DMS 273 treated with DMSO at 0.1 percent for 48 hours (cell line): ENCODE results near the gene KANK4.
A peak's percentile ranks its signal among the peaks of the same experiment; 100 is the strongest.
"Not testable (repeated sequence)": the region's sequence is repeated elsewhere in the genome, so short reads cannot be mapped to it uniquely, and the experiment has no call there.

ENCODE experiments used
- DNase-seq: peaks from one replicate; lab custom pipeline; 2025; lab: John Stamatoyannopoulos, UW

The KANK4 gene

DNA sequence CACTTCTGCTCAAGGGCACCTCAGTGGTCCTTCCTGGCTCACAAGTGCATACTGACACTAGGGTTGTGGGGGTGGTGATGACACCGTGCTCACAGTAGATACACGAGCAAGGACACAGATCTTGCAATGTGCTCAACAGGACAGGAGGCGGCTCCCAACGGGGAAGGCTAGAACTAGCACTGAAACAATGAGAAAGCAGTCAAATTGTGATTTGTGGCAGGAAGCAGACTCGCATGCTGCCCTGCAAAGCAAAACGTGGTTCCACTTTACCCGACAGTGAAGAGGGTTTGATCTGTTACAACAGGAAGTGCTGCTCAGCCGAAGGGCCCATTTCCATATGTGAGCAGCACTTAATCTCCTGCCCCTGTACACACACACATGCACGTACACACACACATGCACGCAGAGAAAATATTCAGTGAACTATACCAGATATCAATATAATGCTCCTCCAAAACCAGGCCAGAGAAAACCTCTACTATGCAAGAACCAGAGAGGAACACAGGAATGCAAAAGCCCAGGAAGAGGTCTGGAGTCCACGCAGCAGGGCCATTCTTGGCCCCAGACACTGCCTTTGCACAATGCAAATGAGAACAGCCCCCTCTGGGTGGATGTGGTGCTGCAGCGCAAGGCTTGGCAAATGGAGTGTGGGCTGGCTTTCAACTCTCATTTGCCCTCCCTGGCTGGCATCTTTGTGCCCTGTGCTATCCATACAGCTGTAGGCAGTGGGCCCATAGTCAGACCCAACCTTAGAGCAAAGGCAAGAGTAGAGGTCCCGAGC lies 47.1 kb downstream of the KANK4 start:
- DNase-seq: peak; percentile 8

DNA sequence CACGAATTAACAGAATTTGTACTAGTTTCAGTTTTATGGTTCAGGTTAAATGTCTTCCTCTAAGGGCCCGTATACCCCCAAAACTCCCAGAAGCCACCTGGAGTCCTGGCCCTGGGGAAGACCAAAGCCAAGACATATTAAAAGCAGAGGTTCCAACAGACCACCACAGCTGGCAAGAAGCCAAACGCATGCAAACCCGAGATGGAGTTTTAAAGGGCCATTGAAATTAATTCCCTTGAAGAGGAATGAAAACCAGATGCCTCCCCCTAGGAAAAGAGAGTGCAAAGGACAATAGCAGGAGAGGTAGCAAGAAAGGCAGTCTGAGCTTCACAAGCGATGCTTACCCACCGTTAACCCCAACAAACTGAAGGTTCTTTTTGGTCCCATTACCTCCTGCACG lies 48.1 kb downstream of the KANK4 start:
- DNase-seq: no peak

DNA sequence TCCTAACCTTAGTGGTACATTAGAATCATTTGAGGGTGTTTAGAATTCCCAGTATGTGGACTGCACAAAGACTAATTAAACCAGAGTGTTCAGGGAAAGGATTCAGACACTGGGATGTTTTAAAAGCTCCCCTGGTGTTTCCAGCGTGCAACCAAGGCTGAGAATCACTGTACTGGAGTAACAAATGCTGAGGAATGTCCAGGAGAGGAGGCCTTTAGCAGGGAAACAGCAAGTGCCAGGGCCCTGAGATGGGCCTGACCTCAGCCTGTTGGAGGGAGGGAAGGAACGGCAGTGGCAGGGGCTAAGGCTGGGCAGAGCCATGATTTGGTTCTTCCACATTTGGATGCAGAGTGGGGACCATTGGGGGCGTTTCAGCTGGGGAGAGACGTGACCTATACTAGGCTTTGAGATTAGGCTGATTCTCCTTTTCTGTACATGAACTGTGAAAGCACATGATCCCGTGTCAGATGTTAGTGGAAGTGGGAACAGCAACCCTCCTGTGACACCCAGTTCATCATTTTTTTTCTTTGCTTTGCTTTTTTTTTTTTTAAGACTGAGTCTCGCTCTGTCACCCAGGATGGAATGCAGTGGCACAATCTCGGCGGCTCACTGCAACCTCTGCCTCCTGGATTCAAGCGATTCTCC lies 49.3 kb downstream of the KANK4 start:
- DNase-seq: no peak

DNA sequence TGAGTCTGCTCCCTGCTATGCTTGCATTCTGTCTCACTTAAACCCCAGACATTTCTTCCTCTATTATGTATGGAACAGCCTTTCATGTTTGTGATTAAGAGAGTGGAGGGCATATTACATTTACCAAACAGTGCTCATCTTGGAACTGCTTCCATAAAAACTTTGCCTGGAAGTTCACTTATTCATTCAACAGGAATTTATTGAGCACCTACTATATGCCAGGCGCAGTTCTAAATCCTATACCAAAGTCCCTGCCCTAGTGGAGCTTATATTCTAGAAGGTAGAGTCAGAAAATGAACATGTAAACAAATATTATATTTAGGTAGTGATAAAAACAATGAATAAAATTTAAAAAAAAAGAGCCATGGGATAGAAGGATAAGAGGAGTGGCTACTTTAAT lies 49.8 kb downstream of the KANK4 start:
- no peak for DNase-seq

DNA sequence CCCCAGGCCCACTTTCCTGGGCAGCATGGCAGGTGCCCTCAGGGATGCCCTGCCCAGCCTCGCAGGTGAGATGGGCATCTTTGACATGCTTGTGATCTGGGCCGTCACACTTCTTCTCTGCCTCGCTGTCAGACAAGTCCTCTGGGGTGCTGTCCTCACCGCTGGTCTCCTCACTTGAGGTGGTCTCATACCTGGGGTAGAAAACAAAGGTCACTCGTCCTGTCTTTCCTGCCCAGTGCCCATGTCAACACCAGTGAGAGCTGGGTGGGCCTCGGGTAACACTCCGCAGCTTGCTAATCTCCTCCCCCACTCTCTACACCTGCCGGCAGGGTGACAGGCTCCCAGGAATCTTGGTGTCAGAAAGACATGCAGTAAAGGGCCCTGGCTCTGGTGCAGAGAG lies 50.9 kb downstream of the KANK4 start:
- no peak for DNase-seq

DNA sequence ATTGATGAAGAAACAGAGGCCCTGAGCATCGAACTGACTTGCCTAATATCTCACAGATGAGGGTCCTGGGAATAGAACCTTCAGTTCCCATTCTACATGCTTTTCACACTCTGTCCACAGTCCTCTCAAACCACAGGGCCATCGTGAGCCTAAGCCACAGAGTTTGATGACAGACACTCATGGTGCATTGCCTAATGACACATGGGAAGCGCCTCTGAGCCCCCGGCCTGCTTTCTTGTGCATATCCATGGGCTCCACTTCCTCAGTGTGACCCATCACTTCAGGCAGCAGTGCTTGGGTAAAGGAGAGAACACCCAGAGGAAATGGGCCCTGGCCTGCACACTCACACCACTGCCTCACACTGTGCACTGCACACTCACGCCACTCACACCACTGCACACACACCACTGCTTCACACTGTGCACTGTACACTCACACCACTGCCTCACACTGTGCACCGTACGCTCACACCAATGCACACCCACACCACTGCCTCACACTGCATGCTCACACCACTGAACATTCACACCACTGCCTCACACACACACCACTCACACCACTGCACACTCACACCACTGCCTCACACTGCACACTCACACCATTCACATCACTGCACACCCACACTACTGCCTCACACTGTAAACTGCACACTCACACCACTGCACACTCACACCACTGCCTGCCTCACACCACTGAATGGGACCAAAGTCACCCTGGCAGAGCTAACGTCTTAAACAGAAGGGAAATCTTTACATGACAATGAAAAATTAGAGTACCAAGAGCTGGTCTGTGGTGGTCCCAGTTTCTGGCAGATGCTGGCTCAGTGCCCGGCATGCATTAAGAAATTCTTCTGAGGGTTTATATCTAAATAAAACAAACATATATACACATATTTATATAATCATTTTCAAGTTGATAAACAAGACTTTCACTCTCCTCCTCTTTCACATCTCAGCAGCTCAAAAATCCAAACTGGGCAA lies 53.0 kb downstream of the KANK4 start:
- DNase-seq: no peak

DNA sequence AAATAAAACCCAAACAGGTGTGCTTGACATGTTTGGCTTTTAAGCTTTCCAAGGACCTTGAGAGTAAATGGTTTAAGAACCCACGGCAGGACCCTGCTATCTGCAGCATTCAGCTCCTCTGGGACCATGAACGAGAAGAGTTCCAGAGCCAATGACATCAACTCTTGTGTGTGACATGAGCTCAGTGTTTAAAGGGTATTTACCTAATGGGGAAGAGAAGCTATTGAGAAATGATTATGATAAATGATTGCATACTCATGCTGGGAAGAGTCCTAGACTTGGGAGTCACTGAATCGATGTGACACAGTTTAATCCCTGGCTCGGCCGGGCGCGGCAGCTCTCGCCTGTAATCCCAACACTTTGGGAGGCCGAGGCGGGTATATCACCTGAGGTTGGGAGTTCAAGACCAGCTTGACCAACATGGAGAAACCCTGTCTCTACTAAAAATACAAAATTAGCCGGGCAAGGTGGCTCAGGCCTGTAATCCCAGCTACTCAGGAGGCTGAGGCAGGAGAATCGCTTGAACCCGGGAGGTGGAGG lies 55.4 kb downstream of the KANK4 start:
- no peak for DNase-seq

DNA sequence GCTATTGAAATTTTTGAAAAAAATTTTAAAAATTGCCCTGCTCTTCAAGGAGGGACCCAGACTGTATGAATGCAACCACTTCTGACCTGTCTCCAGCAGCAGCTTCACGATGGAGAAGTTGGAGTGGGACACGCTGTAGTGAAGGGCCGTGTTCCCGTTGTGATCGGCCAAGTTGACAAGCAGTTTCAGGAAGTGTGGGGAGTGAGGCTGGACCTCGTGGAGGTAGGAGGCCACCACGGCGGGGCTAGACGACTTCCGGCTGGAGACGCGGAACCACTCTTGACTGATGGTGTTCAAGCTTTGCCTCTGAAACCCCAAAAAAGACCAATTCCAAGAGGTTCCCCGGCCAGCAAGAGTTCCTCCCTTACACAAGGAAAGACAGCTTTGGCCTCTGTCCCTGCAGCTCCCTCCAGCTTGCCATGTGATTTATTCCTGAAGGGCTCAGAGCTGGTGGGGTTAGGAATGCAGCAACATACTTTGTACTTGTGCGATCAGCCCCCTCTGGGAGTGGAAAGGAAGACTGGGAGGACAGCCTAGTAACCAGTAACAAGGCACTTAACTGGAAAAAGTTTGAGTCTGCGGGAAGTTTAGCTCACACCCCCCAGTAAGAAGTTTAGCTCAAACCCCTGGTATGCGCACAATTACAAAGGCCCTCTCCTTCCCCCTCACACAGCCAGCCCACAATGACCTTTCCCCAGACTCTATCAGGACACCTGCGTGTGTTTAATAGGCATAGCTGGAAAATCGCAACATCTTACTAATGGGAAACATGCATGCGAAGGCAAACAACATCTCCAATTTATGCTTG lies 56.0 kb downstream of the KANK4 start:
- no peak for DNase-seq

DNA sequence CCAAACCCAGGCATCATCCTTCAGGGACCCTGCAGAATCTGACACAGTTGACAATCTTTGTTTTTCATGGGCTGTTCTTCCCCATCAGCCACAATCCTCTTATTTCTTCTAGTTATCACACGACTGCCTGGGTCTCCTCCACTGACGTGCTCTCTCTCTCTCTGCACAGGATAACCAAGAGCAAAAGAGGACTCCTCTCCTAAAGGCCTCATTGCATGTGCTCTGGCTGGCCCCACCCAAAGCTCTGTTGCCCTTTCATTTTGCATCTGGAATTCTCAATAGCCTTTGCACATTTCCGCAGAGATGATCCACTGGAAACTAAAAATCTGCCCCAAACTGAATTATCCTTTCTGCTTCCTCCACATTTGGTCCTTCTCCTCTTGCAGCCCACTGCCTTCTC lies 58.5 kb downstream of the KANK4 start:
- no peak for DNase-seq

DNA sequence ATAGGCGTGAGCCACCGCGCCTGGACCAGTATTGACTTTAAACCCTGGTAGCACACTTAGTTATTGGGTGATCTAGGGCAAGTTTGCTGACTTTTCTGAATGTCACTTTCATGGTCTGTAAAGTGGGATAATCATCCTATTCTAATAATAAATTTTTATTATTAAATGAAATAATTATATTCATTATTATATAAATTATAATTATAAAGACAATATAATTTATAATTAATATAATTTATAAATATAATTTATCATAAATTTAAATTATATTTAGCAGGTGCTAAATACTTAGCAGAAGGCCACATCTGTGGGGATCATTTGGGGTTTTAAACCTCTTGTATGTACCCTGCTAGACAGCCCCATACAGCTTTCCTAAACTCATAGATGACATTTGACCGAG lies 59.7 kb downstream of the KANK4 start:
- no peak for DNase-seq

DNA sequence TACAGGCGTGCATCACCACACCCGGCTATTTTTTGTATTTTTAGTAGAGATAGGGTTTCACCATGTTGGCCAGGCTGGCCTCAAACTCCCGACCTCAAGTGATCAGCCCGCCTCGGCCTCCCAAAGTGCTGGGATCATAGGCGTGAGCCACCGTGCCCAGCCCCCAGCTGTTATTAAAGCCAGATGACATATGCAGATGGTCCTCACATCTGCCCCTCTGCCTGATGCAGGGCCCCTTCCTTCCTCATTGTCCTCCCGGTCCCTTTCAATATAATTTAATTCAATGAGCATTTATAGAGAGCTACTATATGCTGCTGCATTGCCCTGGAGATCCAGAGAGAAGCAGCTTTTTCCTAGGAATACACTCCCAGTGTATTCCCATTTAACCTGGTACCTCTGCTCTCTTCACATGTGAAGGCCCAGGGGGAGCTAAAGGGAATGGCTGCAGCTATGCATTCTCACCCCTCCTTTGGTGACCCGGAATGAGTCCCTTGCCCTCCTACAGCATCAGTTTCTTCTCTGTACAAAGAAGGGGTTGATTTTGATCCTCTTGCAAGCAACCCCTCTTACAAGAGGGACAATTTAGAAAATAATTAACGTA lies 69.0 kb downstream of the KANK4 start:
- DNase-seq: peak; percentile 30

DNA sequence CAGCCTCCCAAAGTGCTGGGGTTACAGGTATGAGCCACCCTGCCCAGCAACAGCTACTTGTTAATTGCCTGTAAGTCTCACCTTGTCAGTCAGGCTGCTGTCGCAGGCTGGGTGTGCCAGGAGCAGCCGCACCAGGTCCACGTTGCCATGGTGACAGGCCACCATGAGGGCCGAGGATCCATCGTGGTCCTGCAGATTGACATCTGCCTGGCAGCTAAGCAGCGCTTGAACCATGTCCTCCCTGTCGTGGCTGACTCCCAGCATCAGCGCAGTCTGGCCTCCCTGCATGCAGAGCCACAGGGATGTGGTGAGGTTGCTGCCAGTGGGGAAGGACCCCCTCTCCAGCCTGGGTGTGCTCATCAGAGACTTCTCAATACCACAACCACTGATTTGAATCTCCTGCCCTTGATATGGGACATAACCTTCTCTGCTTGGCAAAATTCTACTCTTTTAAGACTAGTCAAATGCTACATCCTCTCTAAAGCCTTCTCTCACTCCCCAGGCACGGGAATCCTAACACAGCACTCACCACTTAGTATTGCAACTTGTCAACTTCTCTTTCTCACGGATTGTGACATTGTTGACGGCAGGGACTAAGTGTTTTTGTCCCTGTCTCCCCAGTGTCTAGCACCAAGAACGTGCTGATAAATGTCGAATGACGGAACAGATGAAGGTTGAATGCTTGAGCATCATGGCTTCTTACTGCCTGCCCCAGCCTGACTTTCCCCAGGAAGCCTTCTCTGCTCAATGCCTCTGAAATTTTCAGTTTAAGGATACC lies 71.7 kb downstream of the KANK4 start:
- no peak for DNase-seq

DNA sequence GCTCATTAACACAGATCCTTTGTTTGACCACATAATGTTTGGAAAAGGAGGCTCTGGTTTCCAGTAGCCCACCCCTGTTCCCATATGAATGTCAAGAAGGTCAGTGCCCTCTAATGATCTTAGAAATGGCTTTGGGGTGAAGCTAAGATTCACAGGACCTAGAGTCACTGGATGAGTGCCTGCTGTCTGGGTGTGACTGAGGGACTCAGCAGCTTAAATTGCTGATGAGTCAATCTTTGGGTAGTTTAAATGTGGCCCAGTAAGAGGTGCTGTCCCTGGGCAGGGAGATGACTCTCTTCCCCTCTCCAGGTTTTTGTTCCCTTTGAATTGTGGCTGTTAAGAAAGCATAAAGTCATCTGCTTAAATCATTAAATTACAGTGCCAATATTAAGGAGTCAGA lies 74.0 kb downstream of the KANK4 start:
- no peak for DNase-seq

DNA sequence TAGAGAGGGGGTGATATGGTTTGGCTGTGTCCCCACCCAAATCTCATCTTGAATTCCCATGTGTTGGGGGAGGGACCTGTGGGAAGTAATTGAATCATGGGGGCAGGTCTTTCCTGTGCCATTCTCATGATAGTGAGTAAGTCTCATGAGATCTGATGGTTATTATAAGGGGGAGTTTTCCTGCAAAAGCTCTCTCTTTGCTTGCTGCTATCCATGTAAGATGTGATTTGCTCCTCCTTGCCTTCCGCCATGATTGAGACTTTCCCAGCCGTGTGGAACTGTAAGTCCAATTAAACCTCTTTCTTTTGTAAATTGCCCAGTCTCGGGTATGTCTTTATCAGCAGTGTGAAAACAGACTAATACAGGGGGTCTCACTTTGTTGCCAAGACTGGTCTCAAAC lies 74.9 kb downstream of the KANK4 start:
- DNase-seq: not testable (repeated sequence)

DNA sequence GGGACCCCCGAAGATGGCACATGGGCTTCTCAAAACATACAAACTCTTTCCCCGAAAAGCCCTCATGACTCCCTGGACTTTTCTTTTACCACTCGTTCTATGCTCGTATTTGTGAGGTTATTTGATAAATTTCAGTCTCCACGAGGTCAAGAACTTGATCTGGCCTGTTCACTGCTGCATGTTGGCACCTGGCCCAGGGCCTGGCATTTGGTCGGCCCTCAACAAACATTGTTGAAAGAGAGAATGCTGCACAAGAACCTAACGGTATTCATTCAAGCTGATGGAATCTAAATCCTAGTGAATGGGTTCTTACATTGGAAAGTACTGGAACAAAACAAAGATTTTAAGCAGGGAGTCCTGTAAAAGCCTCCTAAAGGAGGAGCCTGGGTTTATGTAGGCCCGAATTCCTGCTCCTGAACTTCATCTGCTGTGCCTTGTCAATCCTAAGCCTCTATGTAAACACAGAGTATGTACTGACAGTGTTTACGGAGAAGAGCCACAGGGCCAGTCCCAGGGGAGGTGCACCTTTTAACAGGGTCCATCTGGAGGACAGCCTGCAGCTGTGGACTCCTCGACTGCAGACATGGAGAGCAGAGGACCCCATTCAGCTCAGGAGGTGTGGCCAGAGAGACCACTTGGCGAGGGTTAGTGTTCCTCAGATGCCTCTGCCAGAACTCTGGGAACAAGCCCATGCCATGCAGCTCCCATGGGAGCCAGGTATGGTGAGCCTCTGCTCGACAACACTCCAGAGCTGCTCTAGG lies 77.7 kb downstream of the KANK4 start:
- DNase-seq: peak; percentile 54

DNA sequence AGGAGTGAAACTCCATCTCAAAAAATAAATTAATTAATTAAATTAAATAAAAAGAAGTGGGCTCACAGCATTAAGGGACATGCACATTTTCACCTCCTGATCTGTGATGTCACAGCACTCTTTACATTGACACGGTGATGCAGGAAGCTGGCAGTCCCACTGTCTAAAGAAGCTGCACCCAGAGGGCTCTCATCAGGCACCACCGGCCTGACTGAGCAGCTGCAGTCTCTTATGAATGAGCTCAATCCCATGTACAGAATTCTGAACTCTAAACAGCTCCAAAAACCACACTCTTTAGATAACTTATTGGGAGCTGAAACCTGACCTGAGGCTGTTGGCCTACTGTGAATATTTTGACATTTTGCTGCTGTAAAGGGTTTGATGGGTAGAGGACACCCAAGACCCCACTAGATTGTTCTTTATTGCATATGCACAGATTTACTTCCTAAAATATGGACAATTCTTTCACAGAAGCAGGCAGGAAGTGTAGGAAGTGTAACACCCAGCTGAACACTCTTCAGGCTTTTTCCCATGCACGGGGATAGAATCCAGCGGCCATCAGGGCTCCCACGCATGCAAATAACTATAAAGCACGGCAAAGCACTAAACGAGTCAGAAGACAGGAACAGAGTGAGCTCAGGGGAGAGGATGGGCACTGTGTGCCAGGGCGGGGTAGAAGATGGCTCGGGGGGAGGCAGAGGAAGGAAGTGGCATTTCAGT lies 78.4 kb downstream of the KANK4 start:
- no peak for DNase-seq

DNA sequence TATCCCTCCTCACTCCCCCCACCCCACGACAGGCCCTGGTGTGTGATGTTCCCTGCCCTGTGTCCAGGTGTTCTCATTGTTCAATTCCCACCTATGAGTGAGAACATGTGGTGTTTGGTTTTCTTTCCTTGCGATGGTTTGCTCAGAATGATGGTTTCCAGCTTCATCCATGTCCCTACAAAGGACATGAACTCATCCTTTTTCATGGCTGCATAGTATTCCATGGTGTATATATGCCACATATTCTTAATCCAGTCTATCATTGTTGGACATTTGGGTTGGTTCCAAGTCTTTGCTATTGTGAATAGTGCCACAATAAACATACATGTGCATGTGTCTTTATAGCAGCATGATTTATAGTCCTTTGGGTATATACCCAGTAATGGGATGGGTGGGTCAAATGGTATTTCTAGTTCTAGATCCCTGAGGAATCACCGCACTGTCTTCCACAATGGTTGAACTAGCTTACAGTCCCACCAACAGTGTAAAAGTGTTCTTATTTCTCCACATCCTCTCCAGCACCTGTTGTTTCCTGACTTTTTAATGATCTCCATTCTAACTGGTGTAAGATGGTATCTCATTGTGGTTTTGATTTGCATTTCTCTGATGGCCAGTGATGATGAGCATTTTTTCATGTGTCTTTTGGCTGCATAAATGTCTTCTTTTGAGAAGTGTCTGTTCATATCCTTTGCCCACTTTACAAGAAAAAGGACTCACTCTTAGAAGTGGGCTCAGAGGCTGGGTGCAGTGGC lies 79.4 kb downstream of the KANK4 start:
- DNase-seq: not testable (repeated sequence)

DNA sequence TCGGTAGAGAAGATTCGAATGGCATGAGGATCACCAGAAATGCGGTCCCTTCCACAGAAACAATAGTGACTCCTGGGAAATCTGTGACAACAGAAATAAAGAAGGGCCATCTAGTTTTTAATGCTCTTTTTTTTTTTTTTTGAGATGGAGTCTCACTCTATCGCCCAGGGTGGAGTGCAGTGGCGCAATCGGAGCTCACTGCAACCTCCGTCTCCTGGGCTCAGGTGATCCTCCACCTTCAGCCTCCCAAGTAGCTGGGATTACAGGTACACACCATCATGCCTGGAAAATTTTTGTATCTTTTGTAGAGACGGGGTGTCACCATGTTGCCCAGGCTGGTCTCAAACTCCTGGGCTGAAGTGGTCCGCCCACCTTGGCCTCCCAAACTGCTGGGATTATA lies 80.7 kb downstream of the KANK4 start:
- no peak for DNase-seq
